HepG2 (cell line): ENCODE results near the gene FIBCD1. TPM values are rescaled to one million over a fixed set of nuclear protein-coding genes. Genes with fewer than 3 reads are reported as not detected.

Source experiments
- ATAC-seq: fragments of 200-7000 bp; cut with Tn5 transposase; 3 replicates; pipeline ENCODE4 v1.9.1; 2020; ENCODE audit warnings: mild to moderate bottlenecking, moderate library complexity
- BruUV-seq: library from RNA; stranded (reverse); fragments of 400-500 nt; replicated peaks from 2 replicates; lab custom pipeline; 2021; lab: Mats Ljungman, UMichigan
- CTCF ChIA-PET: fragments of 300-600 bp; formaldehyde crosslinking; extraction: SDS; loops from one replicate; lab custom pipeline; 2021; ENCODE audit warnings: low total read pairs, inconsistent platforms, low intra/inter-chr PET ratio; lab: Yijun Ruan, JAX
- POLR2A ChIA-PET: fragments of 350-600 bp; sonication (Branson Sonifier 250); formaldehyde crosslinking; loops from one replicate; lab custom pipeline; 2020; ENCODE audit warnings: antibody characterized with exemption, inconsistent platforms; lab: Yijun Ruan, JAX
- DNase-seq: peaks from one replicate; pipeline ENCODE4 v3.0.0-alpha.2; 2015; ENCODE audit warnings: low spot score
- FAIRE-seq: peaks from 3 replicates; lab custom pipeline; 2011; peaks lifted over from hg19 to GRCh38; lab: Jason Lieb, UNC
- H2AFZ ChIP-seq: one replicate; pipeline ENCODE4 v1.6.1; 2011; ENCODE audit warnings: low read length, inconsistent platforms
- H3K27ac ChIP-seq: fragments of 300-600 bp; 3 replicates; pipeline ENCODE4 v1.8.0; 2011; ENCODE audit warnings: mixed run types, mild to moderate bottlenecking, mixed read lengths, low read length, inconsistent platforms; ENCODE audit not compliant: insufficient read depth; ENCODE audit errors: extremely low read length
- H3K27me3 ChIP-seq, 2 experiments: fragments of 200-600 bp in 1 of 2; 2 replicates in 1 of 2; 3 replicates in 1 of 2; pipeline versions ENCODE4 v1.6.0 to v1.8.0; 2011; ENCODE audit warnings: low read length in 2 of 2, mild to moderate bottlenecking in 2 of 2, moderate library complexity in 2 of 2, inconsistent platforms in 1 of 2; ENCODE audit not compliant: insufficient read depth in 2 of 2, control insufficient read depth in 1 of 2
- H3K36me3 ChIP-seq, 2 experiments: fragments of 200-600 bp in 1 of 2; replicated peaks in 1 of 2; 2 replicates in 1 of 2; 3 replicates in 1 of 2; pipeline versions ENCODE4 v1.5.1 to v1.8.0; 2011; ENCODE audit warnings: low read length in 2 of 2, inconsistent platforms in 1 of 2; ENCODE audit not compliant: insufficient read depth in 2 of 2, control insufficient read depth in 1 of 2
- H3K4me1 ChIP-seq: 2 replicates; pipeline ENCODE4 v1.5.1; 2012; ENCODE audit warnings: low read length, inconsistent platforms; ENCODE audit not compliant: insufficient read depth
- H3K4me2 ChIP-seq: 2 replicates; pipeline ENCODE4 v1.6.0; 2011; ENCODE audit warnings: low read depth, low read length, inconsistent platforms
- H3K4me3 ChIP-seq, 3 experiments: fragments of 200-600 bp in 1 of 3; sonication (generic), shearing (Covaris generic) in 1 of 3; replicated peaks in 1 of 3; 2 replicates each; pipeline ENCODE4 v1.5.1; 2011 to 2016; ENCODE audit warnings: low read length in 3 of 3, inconsistent platforms in 2 of 3, low read depth in 2 of 3, mild to moderate bottlenecking in 2 of 3, control low read depth in 1 of 3, mixed read lengths in 1 of 3; ENCODE audit not compliant: insufficient read depth in 1 of 3
- H3K79me2 ChIP-seq: one replicate; pipeline ENCODE4 v1.6.1; 2011; ENCODE audit warnings: low read length, inconsistent platforms; ENCODE audit not compliant: insufficient read depth
- H3K9ac ChIP-seq: 2 replicates; pipeline ENCODE4 v1.6.0; 2011; ENCODE audit warnings: mild to moderate bottlenecking, low read depth, low read length, inconsistent platforms; ENCODE audit not compliant: insufficient read depth
- H3K9me3 ChIP-seq: 2 replicates; pipeline ENCODE4 v1.5.1; 2012; ENCODE audit warnings: mild to moderate bottlenecking, low read length
- H4K20me1 ChIP-seq: 2 replicates; pipeline ENCODE4 v1.6.0; 2011; ENCODE audit warnings: inconsistent platforms, mild to moderate bottlenecking, low read length, moderate library complexity; ENCODE audit not compliant: insufficient read depth
- ETV5 ChIP-seq: IDR thresholded peaks from 2 replicates; pipeline ENCODE4 v1.6.1; 2018; ENCODE audit warnings: missing biosample characterization, missing genetic modification reagents, inconsistent platforms, borderline replicate concordance
- FLYWCH1 ChIP-seq: sonication (generic); formaldehyde crosslinking; IDR thresholded peaks from 2 replicates; pipeline ENCODE4 v1.8.1; 2023; ENCODE audit warnings: mild to moderate bottlenecking, missing genetic modification reagents
- ZNF768 ChIP-seq: sonication (generic); formaldehyde crosslinking; IDR thresholded peaks from 2 replicates; pipeline ENCODE4 v1.4.0; 2020; ENCODE audit warnings: missing genetic modification reagents
- WGBS: methylation state at CpG from one replicate; pipeline ENCODE4 v1.1.6; 2017; ENCODE audit warnings: low lambda C conversion rate; 5-methylcytosine and 5-hydroxymethylcytosine counted together
- in situ Hi-C: cut with HindIII; loops from 2 replicates; pipeline ENCODE4 v1.10.0; 2017; ENCODE audit warnings: low pct_unique_long_range_greater_than_20kb; ENCODE audit not compliant: extremely low pct_ligation_motif_present
- intact Hi-C: fragments of 100-400 bp; cut with micrococcal nuclease; formaldehyde crosslinking; loops from one replicate; pipeline ENCODE4 v1.10.0; 2022; ENCODE audit not compliant: unreplicated experiment
- polyA plus RNA-seq, 8 experiments: library from polyadenylated mRNA; depleted of rRNA in 3 of 8; stranded (reverse) in 7 of 8; unstranded in 1 of 8; fragments of >200 nt; fragmentation: Illumina TruSeq in 4 of 8; extraction: Trizol in 4 of 8; gene quantifications; 2 replicates each; pipeline versions ENCODE4 v1.2.1 to v1.2.3, GENCODE V29; 2011 to 2016; ENCODE audit warnings: low read depth in 4 of 8, missing spikeins in 1 of 8, mixed read lengths in 1 of 8; ENCODE audit not compliant: insufficient read depth in 1 of 8
- total RNA-seq, 5 experiments: library from RNA; depleted of rRNA; stranded (reverse); fragments of >200 nt; fragmentation: Illumina TruSeq; extraction: Trizol; gene quantifications; 2 replicates each; pipeline ENCODE4 v1.2.3, GENCODE V29; 2016; ENCODE audit warnings: low read depth in 1 of 5

Gene FIBCD1
- total and polyA plus RNA-seq, 2 of the 13 experiments (the other 11 are each of a cell fraction or from before 2014, with no cell fraction given) = 0.55 to 0.89 TPM

DNA sequence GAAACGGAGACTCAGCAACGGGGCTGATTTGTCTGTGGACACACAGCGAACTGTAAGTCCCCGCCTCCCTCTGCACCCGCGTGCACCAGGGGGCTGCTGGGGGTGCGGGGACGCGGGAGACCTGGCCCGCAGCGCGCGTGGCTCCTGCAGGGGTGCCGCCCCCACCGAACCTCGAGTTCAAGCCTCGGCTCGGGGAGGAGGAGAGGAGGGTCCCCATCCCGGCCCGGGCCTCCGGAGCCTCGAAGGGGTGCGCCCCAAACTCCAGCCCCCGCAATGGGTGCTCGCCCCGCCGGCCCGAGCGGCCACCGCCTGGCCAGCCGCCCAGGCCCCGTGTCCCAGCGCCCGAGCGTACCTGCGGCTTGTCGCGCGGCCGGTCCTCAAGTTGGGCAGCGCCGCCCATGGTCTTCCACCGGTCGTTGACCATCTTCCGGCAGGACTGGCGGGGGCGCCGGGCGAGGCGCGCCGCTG lies 829 bp downstream of the FIBCD1 start (continued):
- TF ChIP-seq FLYWCH1 (CRISPR knock-in tag) = no peak

DNA sequence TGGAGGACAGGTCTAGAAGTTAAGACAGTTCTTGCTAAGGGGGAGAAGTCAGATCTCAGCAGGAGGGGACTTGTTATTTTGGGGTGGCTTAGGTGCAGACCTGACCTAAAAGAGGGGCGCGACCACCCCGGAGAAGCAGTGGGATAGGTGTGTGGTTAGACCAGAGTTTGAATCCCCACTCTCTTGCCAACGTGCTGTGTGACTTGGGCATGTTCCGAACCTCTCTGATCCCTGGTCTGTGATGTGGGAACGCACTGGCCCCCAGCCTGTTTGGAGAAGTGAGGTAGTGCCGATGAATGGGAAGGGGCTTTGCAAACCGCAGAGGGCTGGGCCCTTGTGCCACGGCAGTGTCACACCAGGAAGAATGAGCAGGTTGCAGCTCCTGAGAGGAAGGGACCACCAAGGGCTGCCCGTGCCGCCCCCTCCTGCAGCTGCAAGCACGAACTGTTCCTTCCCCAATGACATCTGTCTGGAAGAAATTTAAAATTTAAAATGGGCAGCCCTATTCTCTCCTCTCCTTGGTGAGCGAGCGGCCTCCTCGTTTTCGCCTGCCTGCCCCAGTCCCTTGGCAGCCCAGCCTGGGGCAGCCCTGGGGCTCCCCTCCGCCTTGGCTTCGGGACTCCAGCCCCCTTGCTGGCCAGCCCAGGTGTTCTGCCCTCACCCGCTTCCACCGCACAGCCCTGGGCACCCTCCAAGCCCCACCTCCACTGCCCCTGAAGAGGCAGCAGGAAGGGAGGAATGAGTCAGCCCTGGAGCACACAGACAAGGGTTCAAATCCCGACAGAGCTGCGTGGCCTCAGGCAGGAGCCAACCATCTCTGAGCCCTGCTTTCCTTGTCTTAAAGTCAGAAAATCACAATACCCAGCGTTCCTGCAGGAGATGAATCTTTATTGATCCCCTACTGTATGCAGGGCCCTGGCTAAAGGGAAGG lies 1.6 kb downstream of the FIBCD1 start:
- BruUV-seq = no TSS peak
- peak overlapping the region; percentile 83; the same call in 1 of the 2 replicates for H3K4me2 ChIP-seq
- POLR2A ChIA-PET = no interaction called here
- FAIRE-seq = no peak
- WGBS = 56% methylated on average over 21 of the region's 23 CpGs
- peaks cover 14 to 89% of the 10 kb centered on the region in 2 experiments for H3K27me3 ChIP-seq
- TF ChIP-seq ETV5 (no peak), ZNF768 (CRISPR knock-in tag) (peak; percentile 98)
- TF ChIP-seq, all 625 proteins: peak for 1
- no peak overlapping the region for H2AFZ ChIP-seq
- no peak overlapping the region for H3K4me3 ChIP-seq
- H3K79me2 ChIP-seq = no peaks in the 10 kb centered on the region
- no peak for DNase-seq
- H3K4me1 ChIP-seq = peaks cover 44% of the 10 kb centered on the region
- no peak for ATAC-seq
- in situ Hi-C loops = no loop called here
- intact Hi-C loops = no loop called here
- no peak overlapping the region for H3K9ac ChIP-seq
- CTCF ChIA-PET = no interaction called here
- no peak overlapping the region for H3K27ac ChIP-seq
- H4K20me1 ChIP-seq = peaks cover 13% of the 10 kb centered on the region; the same call in 1 of the 2 replicates
- H3K36me3 ChIP-seq = no peaks in the 10 kb centered on the region
- H3K9me3 ChIP-seq = no peaks in the 10 kb centered on the region
